ENCODE results near the gene UGT2B10.
"Not testable (repeated sequence)": the region's sequence is repeated elsewhere in the genome, so short reads cannot be mapped to it uniquely, and the experiment has no call there.

UGT2B10 gene

GRCh38 chr4:68815617-68816409, at the start of gene UGT2B10:
Gene UGT2B10 (plus strand): TSS chr4:68815994. CDS start chr4:68816020, 26 bp downstream.
- not testable (repeated sequence) for DNase-seq (ENCODE audit: low read depth in 1 of 2, low spot score in 1 of 2)

- not testable (repeated sequence) for DNase-seq (ENCODE audit: low read depth in 1 of 2, low spot score in 1 of 2)
Measured at GRCh38 chr4:68771836-68772235, 44.0 kb upstream of the UGT2B10 start.

GRCh38 chr4:68773699-68774098, 42.1 kb upstream of the UGT2B10 start:
- DNase-seq (ENCODE audit: low read depth in 1 of 2, low spot score in 1 of 2) = no peak

DNA sequence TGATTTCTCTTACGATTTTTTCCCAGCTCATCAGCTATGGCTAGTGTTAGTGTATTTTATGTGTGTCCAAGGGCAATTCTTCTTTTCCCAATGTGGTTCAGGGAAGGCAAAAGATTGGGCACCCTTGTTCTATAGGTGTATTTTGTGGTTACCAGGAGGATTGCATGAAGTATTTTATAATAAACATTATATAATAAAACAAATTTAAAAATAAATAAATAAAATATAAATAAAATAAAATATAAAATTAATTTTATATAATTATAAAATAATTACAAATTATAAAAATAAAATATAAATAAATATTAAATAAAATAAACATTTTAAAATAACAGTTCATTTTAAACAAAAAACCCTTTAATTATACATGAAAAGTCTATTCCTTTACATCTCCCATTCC, 35.6 kb upstream of the UGT2B10 start:
- no peak for DNase-seq (ENCODE audit: low read depth in 1 of 2, low spot score in 1 of 2)

DNA sequence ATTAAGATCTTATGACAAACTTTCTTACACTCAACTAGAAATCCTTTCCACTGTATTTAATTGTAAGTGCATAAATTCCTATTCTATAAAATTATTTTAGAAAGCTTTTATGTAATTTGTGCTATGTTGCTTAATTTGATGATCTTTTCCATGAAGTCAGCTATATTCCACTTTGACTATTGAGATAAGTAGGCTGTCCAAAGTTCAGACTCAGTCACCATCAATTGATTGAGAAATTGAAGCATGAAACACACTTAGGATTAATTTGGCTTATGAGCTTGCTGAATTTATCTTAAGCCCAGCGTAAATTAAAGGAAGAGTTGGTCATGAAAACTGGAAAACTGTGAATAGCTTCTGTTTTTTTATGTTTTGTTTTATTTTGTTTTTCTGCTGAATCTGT, 18.7 kb upstream of the UGT2B10 start:
- DNase-seq (ENCODE audit: low read depth in 1 of 2, low spot score in 1 of 2) = no peak

GRCh38 chr4:68797618-68798017, 18.2 kb upstream of the UGT2B10 start:
- DNase-seq (ENCODE audit: low read depth in 1 of 2, low spot score in 1 of 2) = no peak

- DNase-seq (ENCODE audit: low read depth in 1 of 2, low spot score in 1 of 2) = no peak
Measured at GRCh38 chr4:68803013-68803412, 12.8 kb upstream of the UGT2B10 start.

DNA sequence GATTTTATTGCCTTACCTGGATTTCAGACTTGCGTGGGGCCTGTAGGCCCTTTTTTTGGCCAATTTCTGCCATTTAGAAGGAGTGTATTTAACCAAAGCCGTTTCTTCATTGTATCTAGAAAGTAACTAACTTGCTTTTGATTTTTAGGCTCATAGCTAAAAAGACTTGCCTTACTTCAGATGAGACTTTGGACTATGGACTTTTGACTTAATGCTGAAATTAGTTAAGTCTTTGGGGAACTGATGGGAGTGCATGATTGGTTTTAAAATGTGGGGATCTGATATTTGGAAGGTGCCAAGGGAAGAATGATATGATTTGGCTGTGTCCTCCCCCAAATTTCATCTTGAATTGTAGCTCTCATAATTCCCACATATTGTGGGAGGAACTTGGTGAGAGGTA, 7.7 kb upstream of the UGT2B10 start:
- DNase-seq (ENCODE audit: low read depth in 1 of 2, low spot score in 1 of 2) = no peak

DNA sequence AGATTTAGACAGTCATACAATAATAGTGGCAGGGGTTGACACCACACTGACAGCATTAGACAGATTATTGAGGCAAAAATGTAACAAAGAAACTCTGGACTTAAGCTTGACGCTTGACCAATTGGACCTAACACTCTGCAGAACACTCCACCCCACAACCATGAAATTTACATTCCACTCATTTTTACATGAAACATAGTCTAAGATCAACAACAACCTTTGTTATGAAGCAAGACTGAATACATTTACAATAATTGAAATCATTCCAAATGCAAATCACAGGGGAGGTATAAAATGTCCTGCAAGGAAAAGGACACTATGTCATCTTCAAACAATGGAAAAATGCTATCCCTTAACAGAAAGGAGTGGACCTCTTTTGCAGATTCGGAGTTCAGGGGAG, 4.9 kb upstream of the UGT2B10 start:
- no peak for DNase-seq (ENCODE audit: low read depth in 1 of 2, low spot score in 1 of 2)

GRCh38 chr4:68816410-68817265, 844 bp downstream of the UGT2B10 start:
- not testable (repeated sequence) for DNase-seq (ENCODE audit: low read depth in 1 of 2, low spot score in 1 of 2)

DNA sequence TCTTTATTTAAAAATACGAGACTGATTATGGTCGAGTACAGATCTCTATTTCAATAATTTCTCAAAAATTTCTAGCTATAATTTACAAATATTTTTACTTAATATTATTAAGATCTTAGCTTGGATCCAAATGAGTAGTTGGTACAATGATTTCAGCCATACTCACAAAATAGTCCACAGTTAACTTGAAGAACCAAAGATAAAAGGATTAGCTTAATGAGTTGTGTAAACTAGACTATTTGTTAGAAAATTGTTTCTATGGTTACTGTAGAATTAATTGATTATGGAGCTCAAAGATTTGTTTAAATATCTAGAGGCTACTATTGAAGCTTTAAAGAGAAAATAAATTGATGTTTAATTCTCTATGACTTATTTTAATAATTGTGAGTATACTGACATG, 1.6 kb downstream of the UGT2B10 start:
- no peak for DNase-seq (ENCODE audit: low read depth in 1 of 2, low spot score in 1 of 2)

GRCh38 chr4:68818030-68818462, 2.3 kb downstream of the UGT2B10 start:
- not testable (repeated sequence) for DNase-seq (ENCODE audit: low read depth in 1 of 2, low spot score in 1 of 2)

DNA sequence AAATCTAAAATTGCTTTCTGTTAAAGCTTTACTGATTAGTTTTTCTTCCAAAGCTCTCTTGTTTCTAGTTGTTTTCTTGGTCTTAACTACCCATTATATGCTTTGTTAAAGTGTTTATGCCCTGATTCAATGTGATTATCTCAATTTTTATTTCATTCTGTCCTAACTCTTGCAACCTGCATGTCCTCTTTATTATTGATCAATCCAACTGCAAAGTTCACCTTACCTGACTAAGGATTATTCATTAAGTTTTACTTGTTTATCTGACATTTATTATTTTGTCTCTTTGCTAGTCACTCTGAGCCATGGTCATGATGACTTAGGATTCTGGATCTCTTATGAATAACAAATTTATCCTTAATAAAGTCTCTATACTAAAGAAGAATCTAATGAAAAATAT, 15.8 kb downstream of the UGT2B10 start:
- DNase-seq (ENCODE audit: low read depth in 1 of 2, low spot score in 1 of 2) = no peak

DNA sequence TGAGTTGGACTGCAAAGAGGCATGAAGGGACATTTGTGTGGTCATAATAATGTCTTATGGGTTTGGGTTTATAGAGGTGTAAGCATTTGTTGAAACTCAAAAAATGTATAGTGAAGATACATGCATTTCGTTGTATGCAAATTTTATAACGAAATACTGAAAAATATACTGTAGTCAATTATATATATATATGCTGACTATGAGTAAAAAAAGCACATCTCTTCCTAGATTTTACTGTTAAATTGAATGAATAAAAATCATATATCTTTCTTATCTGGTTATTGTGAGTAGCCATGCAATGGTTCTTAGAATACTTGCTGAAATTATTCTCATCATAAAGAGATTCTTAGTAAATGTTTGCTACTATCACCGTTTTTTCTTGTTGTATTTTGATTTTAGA, 34.5 kb downstream of the UGT2B10 start:
- DNase-seq (ENCODE audit: low read depth in 1 of 2, low spot score in 1 of 2) = no peak

DNA sequence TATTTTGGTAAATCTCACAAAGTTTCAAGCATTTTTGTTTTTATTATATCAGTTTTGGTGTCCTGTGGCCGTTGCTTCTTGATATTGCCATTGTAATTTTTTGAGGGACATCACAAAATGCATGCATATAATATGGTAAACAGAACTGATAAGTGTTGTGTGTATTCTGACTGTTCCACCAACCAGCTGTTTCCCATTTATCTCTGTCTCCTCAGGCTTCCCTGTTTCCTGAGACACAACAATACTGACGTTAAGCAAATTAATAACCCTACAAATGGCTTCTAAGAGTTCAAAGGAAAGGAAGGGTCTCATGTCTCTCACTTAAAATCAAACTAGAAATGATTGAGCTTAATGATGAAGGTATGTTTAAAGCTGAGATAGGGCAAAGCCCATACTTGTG, 40.0 kb downstream of the UGT2B10 start:
- DNase-seq (ENCODE audit: low read depth in 1 of 2, low spot score in 1 of 2) = no peak

DNA sequence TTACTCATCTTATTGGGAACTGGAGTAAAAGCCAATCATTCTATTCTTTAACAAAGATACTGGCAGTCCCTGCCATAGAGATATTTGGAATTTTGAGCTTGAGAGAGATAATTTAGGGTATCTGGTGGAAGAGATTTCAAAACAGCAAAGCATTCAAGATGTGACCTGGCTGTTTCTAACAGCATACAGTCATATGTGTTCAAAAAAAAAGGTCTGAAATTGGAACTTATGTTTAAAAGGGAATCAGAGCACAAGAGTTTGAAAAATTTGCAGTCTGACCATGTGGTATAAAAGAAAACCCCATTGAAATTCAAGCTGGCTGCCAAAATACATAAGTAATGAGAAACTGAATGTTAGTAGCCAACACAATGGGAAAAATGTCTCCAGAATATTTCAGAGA, 42.2 kb downstream of the UGT2B10 start:
- DNase-seq (ENCODE audit: low read depth in 1 of 2, low spot score in 1 of 2) = no peak

DNA sequence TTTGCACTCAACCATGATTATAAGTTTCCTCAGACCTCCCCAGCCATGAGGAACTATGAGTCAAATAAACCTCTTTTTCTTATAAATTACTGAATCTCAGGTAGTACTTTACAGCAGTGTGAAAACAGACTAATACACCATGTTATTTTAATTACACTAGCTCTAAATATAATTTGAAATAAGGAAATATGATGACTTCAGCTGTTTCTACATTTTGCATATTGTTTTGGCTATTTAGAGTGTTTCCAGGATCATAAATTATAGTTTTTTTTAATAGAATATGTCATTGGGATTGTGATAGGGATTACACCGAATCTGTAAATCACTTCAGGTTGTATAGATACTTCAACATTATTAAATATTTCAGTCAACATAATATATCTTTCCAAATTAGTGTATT, 43.9 kb downstream of the UGT2B10 start:
- DNase-seq (ENCODE audit: low read depth in 1 of 2, low spot score in 1 of 2) = no peak

GRCh38 chr4:68861057-68861456, 45.3 kb downstream of the UGT2B10 start:
- DNase-seq (ENCODE audit: low read depth in 1 of 2, low spot score in 1 of 2) = no peak

GRCh38 chr4:68864438-68865187, 48.8 kb downstream of the UGT2B10 start:
- DNase-seq (ENCODE audit: low read depth in 1 of 2, low spot score in 1 of 2) = no peak

DNA sequence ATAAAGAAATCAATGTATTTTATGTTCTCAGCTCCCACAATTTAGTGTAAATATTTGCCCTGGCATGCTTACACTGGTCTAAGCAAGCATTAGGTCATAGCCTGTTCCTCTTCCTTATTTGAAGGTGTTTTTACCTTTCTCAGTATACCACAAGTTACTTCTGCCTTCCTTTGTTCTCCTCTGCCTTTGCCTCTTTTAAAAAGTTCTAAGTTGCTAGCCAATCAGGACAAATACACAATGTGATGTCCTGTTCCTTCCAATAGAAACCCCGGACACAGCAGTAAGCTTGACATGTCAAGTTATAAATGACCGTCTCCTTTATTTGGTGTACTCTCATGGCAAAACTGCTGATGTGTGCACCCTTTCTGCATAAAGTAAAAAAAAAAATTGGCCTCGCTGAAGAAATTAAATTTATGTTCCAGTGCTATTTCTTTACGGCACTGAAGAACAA, 49.4 kb downstream of the UGT2B10 start:
- DNase-seq (ENCODE audit: low read depth in 1 of 2, low spot score in 1 of 2) = no peak

- DNase-seq (ENCODE audit: low read depth in 1 of 2, low spot score in 1 of 2) = no peak
Measured at GRCh38 chr4:68865760-68866159, 50.0 kb downstream of the UGT2B10 start.
